ENCODE measurements around the gene ZNF496. TPM values are rescaled to one million over a fixed set of nuclear protein-coding genes. Genes with fewer than 3 reads are reported as not detected.

Gene ZNF496
- total RNA-seq, 1 donor from 2014 or later, result 21.2 TPM

- no peak for TF ChIP-seq CTCF (IDR thresholded peaks at IDR 0.05)
- H3K9me3 Mint-ChIP-seq, result no peaks in the 10 kb centered on the region
- intact Hi-C loops (cut with micrococcal nuclease), result no loop called here
- no peak for ATAC-seq (ENCODE audit: low read depth)
- CTCF ChIA-PET, result no interaction called here
- H3K27ac Mint-ChIP-seq, result no peak overlapping the region
- no peaks in the 10 kb centered on the region for H3K27me3 Mint-ChIP-seq
- H3K36me3 Mint-ChIP-seq (ENCODE audit: low read depth), result peaks cover 29% of the 10 kb centered on the region
- H3K4me1 Mint-ChIP-seq, result peaks cover 24% of the 10 kb centered on the region
- no peak for DNase-seq
- POLR2A ChIA-PET, result no interaction called here
- no peak overlapping the region for H3K4me3 Mint-ChIP-seq
Measured at GRCh38 chr1:247329097-247329617, 2.5 kb downstream of the ZNF496 start.

- Mint-ChIP-seq H3K9me3 (no peaks in the 10 kb centered on the region), H3K4me3 (no peak overlapping the region), H3K27ac (no peak overlapping the region), H3K4me1 (peaks cover 24% of the 10 kb centered on the region), H3K27me3 (no peaks in the 10 kb centered on the region), H3K36me3 (ENCODE audit: low read depth) (peaks cover 31% of the 10 kb centered on the region)
- CTCF ChIA-PET, result interaction anchor here (1.0 kb wide), 1 partner anchor 44 kb away, joined by 4 read pairs; no protein-coding TSS in a partner anchor
- no peak for TF ChIP-seq CTCF (IDR thresholded peaks at IDR 0.05)
- no peak for ATAC-seq (ENCODE audit: low read depth)
- intact Hi-C loops (cut with micrococcal nuclease), result no loop called here
- POLR2A ChIA-PET, result no interaction called here
- DNase-seq, result no peak
Measured at GRCh38 chr1:247328311-247328710, 3.4 kb downstream of the ZNF496 start.

GRCh38 chr1:247326411-247327130 lies 5.1 kb downstream of the ZNF496 start:
- CTCF ChIA-PET, result no interaction called here
- no peak for ATAC-seq (ENCODE audit: low read depth)
- POLR2A ChIA-PET, result interaction anchor here (0.6 kb wide), 1 partner anchor 16 kb away, joined by 4 read pairs; no protein-coding TSS in a partner anchor
- Mint-ChIP-seq H3K4me3 (no peak overlapping the region), H3K27ac (no peak overlapping the region), H3K36me3 (ENCODE audit: low read depth) (peaks cover 44% of the 10 kb centered on the region), H3K4me1 (peaks cover 21% of the 10 kb centered on the region), H3K27me3 (no peaks in the 10 kb centered on the region), H3K9me3 (no peaks in the 10 kb centered on the region)
- DNase-seq, result no peak
- TF ChIP-seq CTCF (IDR thresholded peaks at IDR 0.05), result no peak
- intact Hi-C loops (cut with micrococcal nuclease), result no loop called here

DNA sequence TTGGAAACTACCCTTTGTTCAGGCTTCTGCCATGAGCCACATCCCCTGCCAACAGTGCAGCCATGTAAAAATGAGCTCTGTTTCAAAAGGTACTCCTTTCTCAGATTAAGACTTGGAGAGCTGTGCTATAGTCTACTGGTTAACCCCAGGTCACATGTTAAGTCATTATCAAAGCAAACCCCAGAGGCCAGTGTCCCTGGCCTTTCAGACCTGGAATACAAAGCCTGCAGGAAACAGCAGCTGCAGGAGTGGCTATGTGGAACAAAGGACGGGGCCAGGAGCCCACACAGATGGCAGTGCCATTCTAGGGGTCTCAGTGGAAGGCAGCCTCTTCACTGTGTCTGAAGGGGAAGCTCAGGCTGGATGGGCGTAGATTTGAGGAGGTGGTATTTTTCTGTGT lies 6.7 kb downstream of the ZNF496 start:
- Mint-ChIP-seq H3K36me3 (ENCODE audit: low read depth) (peaks cover 58% of the 10 kb centered on the region), H3K27me3 (no peaks in the 10 kb centered on the region), H3K9me3 (no peaks in the 10 kb centered on the region), H3K4me3 (no peak overlapping the region), H3K27ac (no peak overlapping the region), H3K4me1 (peaks cover 13% of the 10 kb centered on the region)
- intact Hi-C loops (cut with micrococcal nuclease), result no loop called here
- ChIA-PET POLR2A (no interaction called here), CTCF (no interaction called here)
- no peak for ATAC-seq (ENCODE audit: low read depth)
- DNase-seq, result no peak
- TF ChIP-seq CTCF (IDR thresholded peaks at IDR 0.05), result no peak

GRCh38 chr1:247324204-247324787 lies 7.4 kb downstream of the ZNF496 start:
- POLR2A ChIA-PET, result interaction anchor here (1.1 kb wide), 1 partner anchor 8 kb away, joined by 3 read pairs; no protein-coding TSS in a partner anchor
- H3K27ac Mint-ChIP-seq, result no peak overlapping the region
- CTCF ChIA-PET, result no interaction called here
- H3K36me3 Mint-ChIP-seq (ENCODE audit: low read depth), result peaks cover 60% of the 10 kb centered on the region
- peaks cover 12% of the 10 kb centered on the region for H3K4me1 Mint-ChIP-seq
- intact Hi-C loops (cut with micrococcal nuclease), result no loop called here
- no peak for TF ChIP-seq CTCF (IDR thresholded peaks at IDR 0.05)
- no peaks in the 10 kb centered on the region for H3K9me3 Mint-ChIP-seq
- DNase-seq (no peak), ATAC-seq (ENCODE audit: low read depth) (no peak)
- H3K4me3 Mint-ChIP-seq, result no peak overlapping the region
- no peaks in the 10 kb centered on the region for H3K27me3 Mint-ChIP-seq

All from activated B cell treated with CpG ODN at 0.5 μM for 24 hours (primary cell).